ENCODE data around the gene IRF9.

The IRF9 gene

GRCh38 chr14:24147761-24148428 is 13.2 kb upstream of the IRF9 start:
- no peak for DNase-seq (ENCODE audit: low read depth, low spot score)

GRCh38 chr14:24149302-24149969 is 11.6 kb upstream of the IRF9 start:
- DNase-seq (ENCODE audit: low read depth, low spot score): no peak

GRCh38 chr14:24150061-24150460 is 11.0 kb upstream of the IRF9 start:
- no peak for DNase-seq (ENCODE audit: low read depth, low spot score)

GRCh38 chr14:24150567-24150966 is 10.5 kb upstream of the IRF9 start:
- DNase-seq (ENCODE audit: low read depth, low spot score): no peak

- DNase-seq (ENCODE audit: low read depth, low spot score): no peak
These were observed 10.1 kb upstream of the IRF9 start for GRCh38 chr14:24150993-24151392.

- no peak for DNase-seq (ENCODE audit: low read depth, low spot score)
These were observed 9.5 kb upstream of the IRF9 start for GRCh38 chr14:24151404-24152080.

- no peak for DNase-seq (ENCODE audit: low read depth, low spot score)
These were observed 6.0 kb upstream of the IRF9 start for GRCh38 chr14:24155100-24155499.

GRCh38 chr14:24156840-24157239 is 4.2 kb upstream of the IRF9 start:
- DNase-seq (ENCODE audit: low read depth, low spot score): no peak

GRCh38 chr14:24157331-24157730 is 3.7 kb upstream of the IRF9 start:
- DNase-seq (ENCODE audit: low read depth, low spot score): no peak

- no peak for DNase-seq (ENCODE audit: low read depth, low spot score)
These were observed 1.1 kb upstream of the IRF9 start for GRCh38 chr14:24159777-24160498.

GRCh38 chr14:24160499-24160849 is 591 bp upstream of the IRF9 start:
- no peak for DNase-seq (ENCODE audit: low read depth, low spot score)

GRCh38 chr14:24162093-24162492 is 1.0 kb downstream of the IRF9 start:
- no peak for DNase-seq (ENCODE audit: low read depth, low spot score)

GRCh38 chr14:24164518-24164991 is 3.5 kb downstream of the IRF9 start:
- no peak for DNase-seq (ENCODE audit: low read depth, low spot score)

- DNase-seq (ENCODE audit: low read depth, low spot score): no peak
These were observed 4.7 kb downstream of the IRF9 start for GRCh38 chr14:24165785-24166184.

GRCh38 chr14:24167469-24168114 is 6.5 kb downstream of the IRF9 start:
- no peak for DNase-seq (ENCODE audit: low read depth, low spot score)

GRCh38 chr14:24171422-24172260 is 10.6 kb downstream of the IRF9 start, which contains the start of gene REC8:
Gene REC8 (plus strand): TSS chr14:24172080. CDS start chr14:24172553, 473 bp downstream.
- peak; percentile 43 for DNase-seq (ENCODE audit: low read depth, low spot score)

GRCh38 chr14:24172261-24172860 is 11.3 kb downstream of the IRF9 start:
- no peak for DNase-seq (ENCODE audit: low read depth, low spot score)

- DNase-seq (ENCODE audit: low read depth, low spot score): no peak
These were observed 11.8 kb downstream of the IRF9 start for GRCh38 chr14:24172871-24173281.

- no peak for DNase-seq (ENCODE audit: low read depth, low spot score)
These were observed 15.5 kb downstream of the IRF9 start for GRCh38 chr14:24176599-24176998.

All from activated naive CD8-positive, alpha-beta T cell treated with anti-CD3 and anti-CD28 coated beads, Interleukin-2, amount 50 U/mL, for 16 hours (primary cell).